Left forelimb (tissue), 1 donor: ENCODE results near the gene ETV6.

Experiments used
- DNase-seq: peaks from one replicate; pipeline ENCODE4 v3.0.0-alpha.2; 2018; ENCODE audit warnings: low spot score

ETV6 gene

DNA sequence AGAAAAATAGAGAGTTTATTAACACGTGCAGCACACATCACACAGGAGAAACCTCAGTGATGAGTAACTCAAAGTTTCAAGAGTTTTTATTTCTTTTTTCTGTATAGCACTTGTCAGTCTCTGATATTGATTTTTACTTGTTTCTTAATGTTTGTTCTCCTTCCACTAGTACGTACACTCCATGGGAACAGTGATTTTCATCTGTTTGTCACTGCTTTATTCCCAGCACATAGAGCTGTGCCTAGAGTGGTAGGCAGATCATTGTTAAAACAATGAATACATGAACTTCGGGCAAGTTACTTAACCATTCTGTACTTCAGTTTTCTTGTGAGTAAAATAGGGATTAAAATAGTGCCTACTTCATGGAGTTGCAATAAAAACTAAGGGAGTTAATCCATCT, 46.6 kb downstream of the ETV6 start:
- DNase-seq = no peak

GRCh38 chr12:11697131-11697530, 47.7 kb downstream of the ETV6 start:
- DNase-seq = no peak

- DNase-seq = no peak
Measured at GRCh38 chr12:11697670-11698387, 48.4 kb downstream of the ETV6 start.

DNA sequence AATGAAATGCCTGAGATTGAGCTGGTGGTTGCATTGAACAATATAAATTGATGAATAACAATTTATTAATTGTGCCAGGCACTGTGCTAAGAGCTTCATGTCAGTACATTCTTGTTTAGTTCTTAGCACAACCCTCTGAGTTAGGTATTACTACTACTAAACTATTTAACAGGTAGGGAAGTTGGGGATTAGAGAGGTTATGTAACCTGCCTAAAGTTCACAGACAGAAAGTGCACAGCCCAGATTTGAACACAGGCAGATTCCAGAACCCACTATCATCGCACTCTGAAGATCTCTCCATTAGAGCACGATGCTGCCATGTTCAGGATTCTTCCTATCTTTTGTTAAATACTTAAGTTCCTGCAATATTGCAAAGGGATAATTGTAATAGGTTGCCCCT, 49.3 kb downstream of the ETV6 start:
- no peak for DNase-seq

GRCh38 chr12:11701433-11701832, 52.0 kb downstream of the ETV6 start:
- DNase-seq = no peak

- DNase-seq = no peak
Measured at GRCh38 chr12:11702959-11703358, 53.5 kb downstream of the ETV6 start.

DNA sequence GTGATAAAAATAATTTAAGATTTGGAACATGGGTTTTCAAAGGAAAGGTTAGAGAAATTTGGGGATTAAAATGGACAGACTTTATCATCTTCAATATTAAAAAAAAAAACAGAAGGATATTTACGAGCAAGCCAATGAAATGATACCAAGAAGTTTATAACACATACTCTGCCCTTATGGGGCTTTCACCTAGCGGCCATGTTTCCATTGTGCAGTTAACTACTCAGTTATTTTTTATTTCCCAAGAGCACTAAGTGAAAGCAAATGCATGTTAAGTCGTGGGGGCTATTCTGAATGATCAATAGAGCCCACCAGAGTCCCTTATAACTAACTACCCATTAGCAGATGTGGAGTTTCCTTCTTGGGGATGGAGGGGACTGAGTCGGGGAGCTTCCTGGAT, 53.9 kb downstream of the ETV6 start:
- DNase-seq = no peak

- DNase-seq = no peak
Measured at GRCh38 chr12:11704089-11704488, 54.6 kb downstream of the ETV6 start.

DNA sequence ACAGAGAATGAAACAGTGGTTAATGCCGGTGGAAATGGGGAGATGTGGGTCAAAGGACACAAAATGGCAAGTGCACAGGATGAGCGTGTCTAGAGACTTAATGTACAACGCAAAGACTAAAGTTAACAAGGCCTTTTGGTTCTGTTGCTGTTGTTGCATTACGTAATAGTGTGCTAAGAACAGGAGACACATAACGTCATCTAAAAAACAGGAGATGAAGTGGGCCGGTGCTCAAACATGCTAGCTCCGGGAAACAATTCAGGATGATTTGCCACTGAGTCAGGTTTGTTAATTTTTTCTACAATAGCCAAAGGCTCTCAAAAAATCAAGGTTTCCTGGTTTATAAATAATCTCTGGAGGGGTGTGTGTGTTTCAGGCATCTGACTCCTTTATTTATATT, 55.5 kb downstream of the ETV6 start:
- no peak for DNase-seq

- DNase-seq = no peak
Measured at GRCh38 chr12:11706509-11707379, 57.3 kb downstream of the ETV6 start.

DNA sequence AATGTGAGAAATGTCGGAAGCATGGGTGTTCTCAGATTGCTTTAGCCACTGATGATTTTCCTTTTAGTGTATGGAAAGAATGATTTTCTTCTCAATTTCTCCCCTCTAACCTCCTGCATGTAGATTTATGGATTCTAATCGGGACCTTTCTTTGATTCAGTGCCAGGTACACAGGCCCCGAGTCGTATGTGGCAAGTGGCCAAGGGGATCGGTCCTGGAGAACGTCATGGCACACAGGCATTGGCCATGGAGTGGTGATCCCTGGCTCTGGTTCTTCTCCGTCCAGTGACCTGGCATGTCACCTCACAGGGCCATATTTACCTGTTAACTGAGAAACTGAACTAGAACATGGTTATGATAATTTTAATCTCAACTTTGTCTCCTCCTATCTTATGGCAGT, 58.1 kb downstream of the ETV6 start:
- no peak for DNase-seq

- DNase-seq = no peak
Measured at GRCh38 chr12:11709513-11709912, 60.0 kb downstream of the ETV6 start.

GRCh38 chr12:11710431-11710830, 61.0 kb downstream of the ETV6 start:
- no peak for DNase-seq

GRCh38 chr12:11710906-11711305, 61.4 kb downstream of the ETV6 start:
- no peak for DNase-seq

GRCh38 chr12:11711651-11712327, 62.3 kb downstream of the ETV6 start:
- DNase-seq = no peak

DNA sequence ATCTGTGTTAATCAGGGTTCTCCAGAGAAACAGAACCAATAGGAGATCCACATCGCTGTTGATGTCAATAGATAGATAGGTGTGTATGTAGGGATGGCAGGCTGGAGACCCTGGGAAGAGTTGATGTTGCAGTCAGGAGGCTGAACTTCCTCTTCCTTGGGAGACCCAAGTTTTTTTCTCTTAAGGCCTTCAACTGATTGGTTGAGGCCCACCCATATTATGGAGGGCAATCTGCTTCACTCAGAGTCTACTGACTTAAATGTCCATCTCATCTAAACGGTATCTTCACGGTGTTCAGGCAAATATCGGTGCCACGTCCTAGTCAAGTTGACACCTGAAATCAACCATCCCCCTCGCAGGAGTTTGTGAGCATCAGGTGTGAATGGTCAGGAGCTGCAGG, 63.0 kb downstream of the ETV6 start:
- no peak for DNase-seq

DNA sequence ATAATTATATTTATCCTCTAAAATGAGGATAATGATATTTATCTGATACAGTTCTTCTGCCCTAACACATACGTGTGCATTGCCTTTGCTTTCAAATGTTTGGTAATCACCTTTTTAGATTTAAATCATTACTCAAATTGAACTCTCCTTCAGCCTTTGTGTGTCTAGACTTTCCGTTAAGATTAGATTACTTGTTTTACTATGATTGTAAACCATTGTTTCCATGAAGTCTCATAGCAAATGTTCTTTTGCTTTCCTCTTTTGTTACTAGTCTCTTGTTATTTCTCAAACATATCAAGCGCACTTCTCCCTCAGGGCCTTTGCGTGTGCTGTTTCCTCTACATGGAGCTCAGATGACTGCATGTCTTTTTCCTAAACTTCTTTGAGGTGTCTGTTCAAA, 63.7 kb downstream of the ETV6 start:
- no peak for DNase-seq

GRCh38 chr12:11714626-11715025, 65.2 kb downstream of the ETV6 start:
- no peak for DNase-seq

DNA sequence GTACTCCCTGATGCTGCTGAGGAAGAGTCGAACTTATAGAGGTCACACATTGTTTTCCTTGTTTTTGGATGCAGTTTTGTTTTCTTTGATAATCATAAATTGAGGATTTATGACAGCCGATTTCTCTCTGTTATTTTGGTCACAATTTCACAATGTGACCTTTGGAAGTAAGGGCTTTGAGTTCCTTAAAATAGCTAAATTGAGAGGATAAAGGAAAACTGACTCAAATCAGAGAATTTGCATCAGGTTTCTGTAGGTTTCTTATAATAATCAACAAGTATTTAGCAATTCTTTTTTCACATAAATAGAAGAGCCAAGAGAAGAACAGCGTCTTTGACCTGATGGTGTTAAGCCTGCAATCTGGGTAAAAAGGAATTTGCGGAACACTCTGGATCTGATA, 66.1 kb downstream of the ETV6 start:
- DNase-seq = no peak

DNA sequence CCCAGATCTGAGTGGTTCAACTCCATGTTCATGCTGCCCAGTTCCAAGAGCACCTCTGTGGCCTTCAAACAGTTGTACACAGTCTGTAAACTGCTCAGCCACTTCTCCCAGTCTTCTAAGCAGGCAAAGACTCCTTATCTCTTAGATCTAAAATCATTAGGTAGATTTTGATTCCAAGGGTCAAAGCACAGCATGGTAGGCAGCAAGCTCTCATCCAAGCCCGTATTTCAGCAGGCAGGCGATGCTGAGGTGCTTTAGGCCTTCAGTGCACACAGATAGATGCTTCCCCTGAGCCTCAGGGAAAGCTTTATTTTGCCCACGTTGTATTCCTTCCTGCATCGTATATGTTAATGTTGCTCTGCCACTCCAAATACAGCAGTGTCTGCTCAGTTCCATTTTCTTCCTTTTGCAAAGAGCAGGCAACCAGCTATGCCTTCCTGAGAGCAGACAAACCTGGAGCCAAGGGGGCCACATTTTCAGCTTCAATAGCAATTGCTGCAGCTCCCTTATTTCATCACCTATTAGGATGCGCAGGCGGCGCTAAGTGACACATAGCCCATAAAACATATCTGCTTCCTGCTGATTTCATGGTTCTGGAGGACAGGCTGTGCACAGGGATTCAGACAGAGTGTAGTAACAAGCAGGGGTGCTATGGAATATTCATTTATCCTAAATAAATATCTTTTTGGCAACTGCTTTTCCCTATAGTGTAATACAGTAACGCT, 67.5 kb downstream of the ETV6 start:
- no peak for DNase-seq

DNA sequence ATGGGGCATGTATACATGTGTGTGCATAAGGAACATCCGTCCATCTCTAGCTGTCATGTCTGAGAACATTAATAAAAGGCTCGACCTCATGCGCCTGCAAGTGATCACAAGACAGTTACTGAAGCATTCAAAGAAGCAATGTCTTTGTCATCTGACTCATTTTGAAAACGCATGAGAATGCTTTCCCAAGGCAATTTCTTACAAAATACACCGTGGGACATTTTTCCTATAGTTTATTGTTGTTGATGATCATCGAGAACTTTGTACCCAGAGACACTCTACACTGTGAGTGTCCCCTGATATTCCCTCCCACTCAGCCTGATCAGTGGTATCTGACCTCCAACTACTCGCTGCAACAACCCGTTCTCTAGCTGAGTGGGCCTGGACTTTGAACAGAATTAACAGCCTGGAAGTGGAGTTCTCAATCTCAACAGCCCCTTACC, 68.1 kb downstream of the ETV6 start:
- no peak for DNase-seq

GRCh38 chr12:11718105-11718504, 68.6 kb downstream of the ETV6 start:
- DNase-seq = no peak
